HG03354 (cell line): ENCODE measurements around the gene MYOZ3.

ENCODE experiments used
- ATAC-seq: cut with Tn5 transposase; IDR thresholded peaks from one replicate; pipeline ENCODE4 v1.9.1; 2021; ENCODE audit warnings: mild to moderate bottlenecking; ENCODE audit not compliant: unreplicated experiment, poor library complexity, severe bottlenecking

MYOZ3 gene

GRCh38 chr5:150625831-150626746 is 35.0 kb upstream of the MYOZ3 start:
- ATAC-seq, result peak; percentile 69

GRCh38 chr5:150626853-150627276 is 34.2 kb upstream of the MYOZ3 start:
- no peak for ATAC-seq

GRCh38 chr5:150627731-150628545 is 33.1 kb upstream of the MYOZ3 start:
- no peak for ATAC-seq

- ATAC-seq, result no peak
Measured at GRCh38 chr5:150628936-150629485, 32.0 kb upstream of the MYOZ3 start.

GRCh38 chr5:150630016-150630415 is 31.0 kb upstream of the MYOZ3 start:
- no peak for ATAC-seq

- ATAC-seq, result no peak
Measured at GRCh38 chr5:150630461-150631325, 30.4 kb upstream of the MYOZ3 start.

- ATAC-seq, result no peak
Measured at GRCh38 chr5:150631326-150631701, 29.7 kb upstream of the MYOZ3 start.

- no peak for ATAC-seq
Measured at GRCh38 chr5:150632305-150633160, 28.5 kb upstream of the MYOZ3 start.

- no peak for ATAC-seq
Measured at GRCh38 chr5:150633429-150633828, 27.6 kb upstream of the MYOZ3 start.

GRCh38 chr5:150636391-150637244 is 24.4 kb upstream of the MYOZ3 start:
- no peak for ATAC-seq

- ATAC-seq, result no peak
Measured at GRCh38 chr5:150637245-150638052, 23.6 kb upstream of the MYOZ3 start.

GRCh38 chr5:150638053-150638444 is 23.0 kb upstream of the MYOZ3 start:
- no peak for ATAC-seq

- no peak for ATAC-seq
Measured at GRCh38 chr5:150638488-150639376, 22.3 kb upstream of the MYOZ3 start.

GRCh38 chr5:150639377-150639692 is 21.7 kb upstream of the MYOZ3 start:
- ATAC-seq, result no peak

GRCh38 chr5:150639751-150640150 is 21.3 kb upstream of the MYOZ3 start:
- ATAC-seq, result no peak

- no peak for ATAC-seq
Measured at GRCh38 chr5:150640311-150641005, 20.6 kb upstream of the MYOZ3 start, which contains the start of gene SYNPO. SYNPO (plus strand) TSS chr5:150640660; CDS start chr5:150648276, 7,616 bp downstream.
